GM12865 (cell line): ENCODE data around the gene MAGI1.

ENCODE experiments used
- DNase-seq: peaks from one replicate; pipeline ENCODE4 v3.0.0; 2010; ENCODE audit warnings: low read depth
- H3K4me3 ChIP-seq: 2 replicates; pipeline ENCODE4 v1.5.1; 2011; ENCODE audit warnings: mild to moderate bottlenecking, low read depth, low read length, control low read depth
- CTCF ChIP-seq: IDR thresholded peaks from 2 replicates; pipeline ENCODE4 v1.5.1; 2011; ENCODE audit warnings: low read length, control low read depth, low read depth, inconsistent platforms; ENCODE audit not compliant: insufficient read depth; ENCODE audit errors: missing control alignments

Gene MAGI1

GRCh38 chr3:65408531-65409175 is 630.1 kb downstream of the MAGI1 start:
- DNase-seq = no peak
- no peak for TF ChIP-seq CTCF
- no peak overlapping the region for H3K4me3 ChIP-seq

GRCh38 chr3:65406470-65406869 is 632.2 kb downstream of the MAGI1 start:
- no peak overlapping the region for H3K4me3 ChIP-seq
- no peak for DNase-seq

GRCh38 chr3:65402597-65402996 is 636.1 kb downstream of the MAGI1 start:
- no peak overlapping the region for H3K4me3 ChIP-seq

More at GRCh38 chr3:65406470-65406869, 632.2 kb downstream of the MAGI1 start:
- no peak for TF ChIP-seq CTCF

GRCh38 chr3:65401359-65402305 is 637.1 kb downstream of the MAGI1 start:
- no peak for TF ChIP-seq CTCF
- no peak for DNase-seq
- no peak overlapping the region for H3K4me3 ChIP-seq

More at GRCh38 chr3:65402597-65402996, 636.1 kb downstream of the MAGI1 start:
- no peak for DNase-seq
- no peak for TF ChIP-seq CTCF

- no peak for TF ChIP-seq CTCF
- no peak for DNase-seq
- H3K4me3 ChIP-seq = no peak overlapping the region
These were observed 637.8 kb downstream of the MAGI1 start for GRCh38 chr3:65400899-65401298.

GRCh38 chr3:65398953-65399352 is 639.8 kb downstream of the MAGI1 start:
- no peak for DNase-seq
- no peak overlapping the region for H3K4me3 ChIP-seq
- TF ChIP-seq CTCF = no peak
